ENCODE data around the gene RBM19.

The RBM19 gene

GRCh38 chr12:113932381-113933196, 33.5 kb downstream of the RBM19 start:
- H3K27ac ChIP-seq (ENCODE audit: low read depth, low read length), result no peak overlapping the region
- H3K4me3 ChIP-seq (ENCODE audit: low read depth in 1 of 2, low read length in 2 of 2), result no peak overlapping the region
- no peak overlapping the region for H3K9ac ChIP-seq (ENCODE audit: low read depth in 1 of 2, low read length in 2 of 2)
- no peaks in the 10 kb centered on the region for H3K4me1 ChIP-seq (ENCODE audit: control insufficient read depth in 1 of 2, insufficient read depth in 2 of 2, low read length in 2 of 2)
- H3K36me3 ChIP-seq (ENCODE audit: control insufficient read depth in 1 of 2, insufficient read depth in 2 of 2, low read length in 2 of 2), result peaks cover 12 to 58% of the 10 kb centered on the region in 2 donors
- no peaks in the 10 kb centered on the region for H3K27me3 ChIP-seq (ENCODE audit: control insufficient read depth in 1 of 2, insufficient read depth in 2 of 2, low read length in 2 of 2)
- no peaks in the 10 kb centered on the region for H3K9me3 ChIP-seq (ENCODE audit: control insufficient read depth in 1 of 2, low read length in 2 of 2)

GRCh38 chr12:113931517-113931916, 34.6 kb downstream of the RBM19 start:
- peaks cover 18 to 54% of the 10 kb centered on the region in 2 donors for H3K36me3 ChIP-seq (ENCODE audit: control insufficient read depth in 1 of 2, insufficient read depth in 2 of 2, low read length in 2 of 2)

DNA sequence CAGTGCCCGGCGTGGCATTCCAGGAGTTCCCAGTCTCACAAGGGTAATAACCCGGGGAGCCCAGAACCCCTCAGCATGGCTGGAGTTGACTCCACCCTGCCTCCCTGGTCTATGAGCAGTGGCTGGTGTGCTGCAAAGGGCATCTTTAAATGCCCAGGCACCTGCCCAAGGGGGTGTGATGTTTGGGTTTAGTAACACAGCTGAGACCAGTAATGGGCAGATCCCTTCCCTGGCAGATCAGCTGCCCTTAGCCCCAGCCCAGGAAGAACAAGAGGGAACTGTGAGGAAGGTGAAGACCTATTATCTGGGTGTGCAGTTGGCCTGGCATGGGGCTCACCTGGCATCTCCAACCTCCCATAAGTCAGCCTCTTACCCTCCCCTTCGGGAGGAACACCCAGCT, 35.9 kb downstream of the RBM19 start:
- Histone ChIP-seq H3K9ac (ENCODE audit: low read depth in 1 of 2, low read length in 2 of 2) (no peak overlapping the region), H3K4me1 (ENCODE audit: control insufficient read depth in 1 of 2, insufficient read depth in 2 of 2, low read length in 2 of 2) (no peaks in the 10 kb centered on the region), H3K27me3 (ENCODE audit: control insufficient read depth in 1 of 2, insufficient read depth in 2 of 2, low read length in 2 of 2) (no peaks in the 10 kb centered on the region), H3K27ac (ENCODE audit: low read depth, low read length) (no peak overlapping the region), H3K36me3 (ENCODE audit: control insufficient read depth in 1 of 2, insufficient read depth in 2 of 2, low read length in 2 of 2) (peaks cover 16 to 58% of the 10 kb centered on the region in 2 donors), H3K9me3 (ENCODE audit: control insufficient read depth in 1 of 2, low read length in 2 of 2) (no peaks in the 10 kb centered on the region), H3K4me3 (ENCODE audit: low read depth in 1 of 2, low read length in 2 of 2) (no peak overlapping the region)

More at GRCh38 chr12:113931517-113931916, 34.6 kb downstream of the RBM19 start:
- H3K4me1 ChIP-seq (ENCODE audit: control insufficient read depth in 1 of 2, insufficient read depth in 2 of 2, low read length in 2 of 2), result no peaks in the 10 kb centered on the region
- no peak overlapping the region for H3K4me3 ChIP-seq (ENCODE audit: low read depth in 1 of 2, low read length in 2 of 2)
- H3K27ac ChIP-seq (ENCODE audit: low read depth, low read length), result no peak overlapping the region
- no peaks in the 10 kb centered on the region for H3K9me3 ChIP-seq (ENCODE audit: control insufficient read depth in 1 of 2, low read length in 2 of 2)
- no peaks in the 10 kb centered on the region for H3K27me3 ChIP-seq (ENCODE audit: control insufficient read depth in 1 of 2, insufficient read depth in 2 of 2, low read length in 2 of 2)
- H3K9ac ChIP-seq (ENCODE audit: low read depth in 1 of 2, low read length in 2 of 2), result no peak overlapping the region

DNA sequence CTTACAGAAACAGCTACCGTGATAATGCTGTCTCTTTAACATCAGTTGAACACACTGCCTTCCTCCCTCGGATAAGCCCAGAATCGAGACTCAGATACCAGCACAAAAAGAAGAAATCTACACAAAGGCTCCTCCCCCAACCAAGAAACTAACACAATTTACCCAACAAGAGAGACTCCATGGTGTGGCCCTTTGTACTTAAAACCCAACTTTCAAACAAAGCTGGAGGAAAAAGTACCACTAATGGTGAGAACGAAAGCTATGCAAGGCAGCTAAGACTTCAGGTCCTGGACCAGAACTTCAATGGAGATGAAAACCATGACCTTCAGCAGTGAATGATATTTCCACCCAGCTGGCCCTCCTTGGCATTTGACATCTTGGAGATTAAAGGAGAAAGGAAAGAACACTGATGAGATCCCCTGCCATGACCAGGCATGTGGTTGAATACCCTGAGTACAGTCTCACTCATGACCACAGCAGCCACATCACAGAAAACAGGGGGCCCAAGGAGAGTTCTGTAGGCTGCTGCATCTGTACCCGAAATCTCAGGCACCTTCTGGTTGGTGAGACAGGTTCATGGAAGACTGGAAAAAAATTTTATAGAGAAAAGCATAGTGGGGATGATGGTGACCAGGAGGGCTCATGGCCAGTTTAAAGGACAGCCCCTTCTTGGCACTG, 36.7 kb downstream of the RBM19 start:
- Histone ChIP-seq H3K27me3 (ENCODE audit: control insufficient read depth in 1 of 2, insufficient read depth in 2 of 2, low read length in 2 of 2) (no peaks in the 10 kb centered on the region), H3K9ac (ENCODE audit: low read depth in 1 of 2, low read length in 2 of 2) (no peak overlapping the region), H3K27ac (ENCODE audit: low read depth, low read length) (no peak overlapping the region), H3K36me3 (ENCODE audit: control insufficient read depth in 1 of 2, insufficient read depth in 2 of 2, low read length in 2 of 2) (peaks cover 15 to 59% of the 10 kb centered on the region in 2 donors), H3K4me1 (ENCODE audit: control insufficient read depth in 1 of 2, insufficient read depth in 2 of 2, low read length in 2 of 2) (no peaks in the 10 kb centered on the region), H3K9me3 (ENCODE audit: control insufficient read depth in 1 of 2, low read length in 2 of 2) (no peaks in the 10 kb centered on the region), H3K4me3 (ENCODE audit: low read depth in 1 of 2, low read length in 2 of 2) (no peak overlapping the region)

GRCh38 chr12:113926788-113927187, 39.3 kb downstream of the RBM19 start:
- Histone ChIP-seq H3K9me3 (ENCODE audit: control insufficient read depth in 1 of 2, low read length in 2 of 2) (no peaks in the 10 kb centered on the region), H3K27me3 (ENCODE audit: control insufficient read depth in 1 of 2, insufficient read depth in 2 of 2, low read length in 2 of 2) (no peaks in the 10 kb centered on the region), H3K36me3 (ENCODE audit: control insufficient read depth in 1 of 2, insufficient read depth in 2 of 2, low read length in 2 of 2) (peaks cover 26 to 71% of the 10 kb centered on the region in 2 donors), H3K4me1 (ENCODE audit: control insufficient read depth in 1 of 2, insufficient read depth in 2 of 2, low read length in 2 of 2) (no peaks in the 10 kb centered on the region), H3K4me3 (ENCODE audit: low read depth in 1 of 2, low read length in 2 of 2) (no peak overlapping the region), H3K9ac (ENCODE audit: low read depth in 1 of 2, low read length in 2 of 2) (no peak overlapping the region), H3K27ac (ENCODE audit: low read depth, low read length) (no peak overlapping the region)

DNA sequence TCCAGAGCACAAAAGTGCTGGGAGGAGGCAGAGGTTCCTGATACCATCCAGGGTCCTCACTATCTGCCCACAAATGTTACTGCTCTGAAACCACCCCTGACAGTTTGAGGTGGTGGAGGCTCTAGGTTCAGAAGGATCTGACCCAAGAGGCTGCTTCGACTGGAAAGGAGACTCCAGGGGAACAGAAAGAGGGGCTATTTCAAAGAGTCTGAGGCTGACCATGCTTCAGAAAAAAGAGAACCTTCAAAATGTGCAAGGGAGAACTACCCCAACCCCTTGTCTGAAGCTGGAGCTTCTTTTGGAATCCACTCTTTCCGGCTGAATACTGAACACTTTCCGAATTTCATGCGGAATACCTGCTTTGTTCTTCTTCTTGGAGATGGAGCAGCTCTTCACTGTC, 41.8 kb downstream of the RBM19 start:
- H3K9me3 ChIP-seq (ENCODE audit: control insufficient read depth in 1 of 2, low read length in 2 of 2), result no peaks in the 10 kb centered on the region
- no peak overlapping the region for H3K27ac ChIP-seq (ENCODE audit: low read depth, low read length)
- peaks cover 22 to 65% of the 10 kb centered on the region in 2 donors for H3K36me3 ChIP-seq (ENCODE audit: control insufficient read depth in 1 of 2, insufficient read depth in 2 of 2, low read length in 2 of 2)
- H3K27me3 ChIP-seq (ENCODE audit: control insufficient read depth in 1 of 2, insufficient read depth in 2 of 2, low read length in 2 of 2), result no peaks in the 10 kb centered on the region
- H3K4me1 ChIP-seq (ENCODE audit: control insufficient read depth in 1 of 2, insufficient read depth in 2 of 2, low read length in 2 of 2), result no peaks in the 10 kb centered on the region
- H3K9ac ChIP-seq (ENCODE audit: low read depth in 1 of 2, low read length in 2 of 2), result no peak overlapping the region
- H3K4me3 ChIP-seq (ENCODE audit: low read depth in 1 of 2, low read length in 2 of 2), result no peak overlapping the region

DNA sequence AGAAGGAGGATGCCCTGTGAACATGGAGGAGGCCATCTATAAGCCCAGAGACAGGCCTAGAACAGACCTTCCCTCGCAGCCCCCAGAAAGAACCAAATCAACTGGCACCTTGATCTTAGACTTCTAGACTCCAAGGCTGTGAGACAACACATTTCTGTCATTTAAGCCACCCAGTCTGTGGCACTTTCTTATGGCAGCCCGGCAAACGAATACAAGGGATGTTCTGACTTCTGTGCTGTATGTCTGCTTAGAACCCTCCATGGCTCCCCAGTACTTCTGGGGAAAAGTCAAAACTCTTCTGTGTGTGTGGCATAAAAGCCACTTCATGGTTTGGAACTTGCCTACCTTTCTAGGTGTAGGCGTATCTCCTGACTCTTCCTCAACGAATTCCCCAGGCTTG, 42.9 kb downstream of the RBM19 start:
- no peaks in the 10 kb centered on the region for H3K4me1 ChIP-seq (ENCODE audit: control insufficient read depth in 1 of 2, insufficient read depth in 2 of 2, low read length in 2 of 2)
- H3K36me3 ChIP-seq (ENCODE audit: control insufficient read depth in 1 of 2, insufficient read depth in 2 of 2, low read length in 2 of 2), result peaks cover 17 to 57% of the 10 kb centered on the region in 2 donors
- no peak overlapping the region for H3K4me3 ChIP-seq (ENCODE audit: low read depth in 1 of 2, low read length in 2 of 2)
- H3K9me3 ChIP-seq (ENCODE audit: control insufficient read depth in 1 of 2, low read length in 2 of 2), result no peaks in the 10 kb centered on the region
- no peaks in the 10 kb centered on the region for H3K27me3 ChIP-seq (ENCODE audit: control insufficient read depth in 1 of 2, insufficient read depth in 2 of 2, low read length in 2 of 2)
- no peak overlapping the region for H3K9ac ChIP-seq (ENCODE audit: low read depth in 1 of 2, low read length in 2 of 2)
- no peak overlapping the region for H3K27ac ChIP-seq (ENCODE audit: low read depth, low read length)

DNA sequence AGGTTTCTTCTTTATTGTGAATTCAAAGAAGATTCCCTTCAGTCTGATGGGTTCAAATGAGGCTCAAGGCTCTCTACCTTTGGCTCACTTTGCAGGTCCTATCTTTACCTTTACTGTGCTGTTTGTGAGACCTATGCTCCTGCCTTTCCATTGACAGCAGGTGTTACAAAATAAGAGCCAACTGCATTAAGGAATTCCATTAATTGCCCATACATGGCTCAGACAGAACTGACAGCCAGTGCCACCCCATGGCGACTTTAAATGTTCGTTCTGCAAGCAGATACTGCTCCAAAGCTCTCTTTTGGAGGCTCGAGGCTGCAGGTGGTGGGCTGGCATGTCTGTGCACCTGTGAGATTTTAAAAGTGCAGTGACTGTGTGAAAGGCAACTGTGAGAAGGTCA, 44.7 kb downstream of the RBM19 start:
- Histone ChIP-seq H3K27ac (ENCODE audit: low read depth, low read length) (no peak overlapping the region), H3K36me3 (ENCODE audit: control insufficient read depth in 1 of 2, insufficient read depth in 2 of 2, low read length in 2 of 2) (peaks cover 15 to 54% of the 10 kb centered on the region in 2 donors), H3K4me1 (ENCODE audit: control insufficient read depth in 1 of 2, insufficient read depth in 2 of 2, low read length in 2 of 2) (no peaks in the 10 kb centered on the region), H3K27me3 (ENCODE audit: control insufficient read depth in 1 of 2, insufficient read depth in 2 of 2, low read length in 2 of 2) (no peaks in the 10 kb centered on the region), H3K9ac (ENCODE audit: low read depth in 1 of 2, low read length in 2 of 2) (no peak overlapping the region), H3K9me3 (ENCODE audit: control insufficient read depth in 1 of 2, low read length in 2 of 2) (no peaks in the 10 kb centered on the region), H3K4me3 (ENCODE audit: low read depth in 1 of 2, low read length in 2 of 2) (no peak overlapping the region)

DNA sequence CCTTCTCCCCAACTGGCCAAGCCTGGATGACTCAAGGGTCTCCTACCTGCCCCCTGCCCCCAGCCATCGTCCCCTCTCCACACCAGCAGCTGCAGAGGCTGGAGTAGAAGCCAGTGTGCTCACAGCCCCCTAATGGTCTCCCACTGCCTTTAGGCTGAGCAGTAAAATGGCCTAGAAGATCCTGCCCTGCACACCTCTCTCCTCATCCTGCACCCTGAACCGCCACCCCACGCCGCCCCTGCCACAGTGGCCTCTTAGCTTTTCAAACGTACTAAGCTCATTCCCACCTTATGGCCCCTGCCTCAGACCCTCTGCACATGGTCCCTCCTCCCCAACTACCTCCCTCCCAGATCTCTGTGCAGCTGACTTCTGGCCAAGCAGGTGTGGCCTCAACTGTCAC, 46.3 kb downstream of the RBM19 start:
- H3K36me3 ChIP-seq (ENCODE audit: control insufficient read depth in 1 of 2, insufficient read depth in 2 of 2, low read length in 2 of 2), result peaks cover 15 to 48% of the 10 kb centered on the region in 2 donors
- H3K9me3 ChIP-seq (ENCODE audit: control insufficient read depth in 1 of 2, low read length in 2 of 2), result no peaks in the 10 kb centered on the region
- H3K4me1 ChIP-seq (ENCODE audit: control insufficient read depth in 1 of 2, insufficient read depth in 2 of 2, low read length in 2 of 2), result no peaks in the 10 kb centered on the region
- H3K9ac ChIP-seq (ENCODE audit: low read depth in 1 of 2, low read length in 2 of 2), result no peak overlapping the region
- H3K4me3 ChIP-seq (ENCODE audit: low read depth in 1 of 2, low read length in 2 of 2), result no peak overlapping the region
- H3K27me3 ChIP-seq (ENCODE audit: control insufficient read depth in 1 of 2, insufficient read depth in 2 of 2, low read length in 2 of 2), result no peaks in the 10 kb centered on the region
- H3K27ac ChIP-seq (ENCODE audit: low read depth, low read length), result no peak overlapping the region

DNA sequence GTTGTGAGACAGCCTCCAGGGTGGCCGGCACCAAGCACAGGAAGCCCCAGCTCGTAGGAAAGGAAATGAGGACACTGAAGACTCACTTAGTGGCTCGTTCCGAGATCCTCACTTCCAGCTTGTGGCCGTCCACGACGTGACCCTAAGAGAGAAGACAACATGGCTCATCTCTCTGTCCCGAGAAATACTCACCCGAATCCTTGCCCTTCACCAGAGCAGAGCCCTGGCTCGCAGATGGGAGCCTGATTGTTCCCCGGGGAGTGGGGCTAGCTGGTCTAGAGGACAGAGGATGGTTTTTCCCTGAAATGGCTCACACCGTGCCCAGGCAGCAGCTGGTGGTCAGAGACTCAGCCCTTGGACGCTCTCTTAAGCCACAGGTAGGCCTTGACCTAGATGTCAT, 47.8 kb downstream of the RBM19 start:
- H3K4me3 ChIP-seq (ENCODE audit: low read depth in 1 of 2, low read length in 2 of 2), result no peak overlapping the region
- H3K9me3 ChIP-seq (ENCODE audit: control insufficient read depth in 1 of 2, low read length in 2 of 2), result no peaks in the 10 kb centered on the region
- no peaks in the 10 kb centered on the region for H3K27me3 ChIP-seq (ENCODE audit: control insufficient read depth in 1 of 2, insufficient read depth in 2 of 2, low read length in 2 of 2)
- no peak overlapping the region for H3K27ac ChIP-seq (ENCODE audit: low read depth, low read length)
- peaks cover 5 to 45% of the 10 kb centered on the region in 2 donors for H3K36me3 ChIP-seq (ENCODE audit: control insufficient read depth in 1 of 2, insufficient read depth in 2 of 2, low read length in 2 of 2)
- no peak overlapping the region for H3K9ac ChIP-seq (ENCODE audit: low read depth in 1 of 2, low read length in 2 of 2)
- no peaks in the 10 kb centered on the region for H3K4me1 ChIP-seq (ENCODE audit: control insufficient read depth in 1 of 2, insufficient read depth in 2 of 2, low read length in 2 of 2)
